ENCODE data around the gene CHN1. TPM values are rescaled to one million over a fixed set of nuclear protein-coding genes. Genes with fewer than 3 reads are reported as not detected.

The CHN1 gene
- polyA plus RNA-seq, 1 of the 3 experiments (the other 2 are of a cell fraction): 31.6 TPM

DNA sequence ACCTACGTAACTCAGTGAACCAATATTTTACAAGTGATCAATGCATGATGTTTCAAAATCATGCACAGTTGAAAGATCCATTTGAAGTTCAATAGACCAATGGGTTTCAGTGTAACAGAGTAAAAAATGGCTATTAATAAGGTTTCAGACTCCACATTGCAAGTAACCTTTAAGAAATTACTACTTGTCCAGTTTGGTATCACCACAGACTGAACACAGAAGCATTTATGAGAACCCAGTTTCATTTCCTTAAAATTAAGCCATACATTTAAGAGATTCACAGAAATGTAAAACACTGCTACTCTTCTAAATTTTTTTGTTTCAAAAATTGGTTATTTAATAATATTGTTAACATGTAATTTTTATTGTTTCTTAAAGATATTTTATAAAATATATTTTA is 142.0 kb downstream of the CHN1 start:
- DNase-seq: no peak
- no peak overlapping the region for H3K4me2 ChIP-seq
- no peaks in the 10 kb centered on the region for H3K9me3 ChIP-seq
- ChIA-PET POLR2A (no interaction called here), CTCF (interaction anchor here (0.8 kb wide), 1 partner anchor 16 kb away, joined by 3 read pairs; no protein-coding TSS in a partner anchor)
- TF ChIP-seq USF2 (IDR thresholded peaks at IDR 0.05; ENCODE audit: borderline replicate concordance, low read depth, low read length) (no peak), SMC3 (IDR thresholded peaks at IDR 0.05; ENCODE audit: low read depth, low read length) (no peak), GABPA (IDR thresholded peaks at IDR 0.05; ENCODE audit: low read depth) (no peak), ZBTB33 (IDR thresholded peaks at IDR 0.05; ENCODE audit: borderline replicate concordance, low read depth) (no peak), YY1 (IDR thresholded peaks at IDR 0.05; ENCODE audit: low read depth) (no peak), RCOR1 (IDR thresholded peaks at IDR 0.05; ENCODE audit: low read length) (no peak), RAD21 (IDR thresholded peaks at IDR 0.05; ENCODE audit: low read length) (no peak), CHD2 (IDR thresholded peaks at IDR 0.05; ENCODE audit: low read length, partially characterized antibody) (no peak), TCF12 (IDR thresholded peaks at IDR 0.05) (no peak), NFIC (IDR thresholded peaks at IDR 0.05; ENCODE audit: borderline replicate concordance) (no peak)
- TF ChIP-seq, protein P1, sequence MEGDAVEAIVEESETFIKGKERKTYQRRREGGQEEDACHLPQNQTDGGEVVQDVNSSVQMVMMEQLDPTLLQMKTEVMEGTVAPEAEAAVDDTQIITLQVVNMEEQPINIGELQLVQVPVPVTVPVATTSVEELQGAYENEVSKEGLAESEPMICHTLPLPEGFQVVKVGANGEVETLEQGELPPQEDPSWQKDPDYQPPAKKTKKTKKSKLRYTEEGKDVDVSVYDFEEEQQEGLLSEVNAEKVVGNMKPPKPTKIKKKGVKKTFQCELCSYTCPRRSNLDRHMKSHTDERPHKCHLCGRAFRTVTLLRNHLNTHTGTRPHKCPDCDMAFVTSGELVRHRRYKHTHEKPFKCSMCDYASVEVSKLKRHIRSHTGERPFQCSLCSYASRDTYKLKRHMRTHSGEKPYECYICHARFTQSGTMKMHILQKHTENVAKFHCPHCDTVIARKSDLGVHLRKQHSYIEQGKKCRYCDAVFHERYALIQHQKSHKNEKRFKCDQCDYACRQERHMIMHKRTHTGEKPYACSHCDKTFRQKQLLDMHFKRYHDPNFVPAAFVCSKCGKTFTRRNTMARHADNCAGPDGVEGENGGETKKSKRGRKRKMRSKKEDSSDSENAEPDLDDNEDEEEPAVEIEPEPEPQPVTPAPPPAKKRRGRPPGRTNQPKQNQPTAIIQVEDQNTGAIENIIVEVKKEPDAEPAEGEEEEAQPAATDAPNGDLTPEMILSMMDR (IDR thresholded peaks at IDR 0.05): no peak
- H3K27ac ChIP-seq (ENCODE audit: low read depth in 2 of 2, low read length in 1 of 2): no peak overlapping the region
- H3K9ac ChIP-seq: no peak overlapping the region
- H3K27me3 ChIP-seq (ENCODE audit: insufficient read depth): no peaks in the 10 kb centered on the region
- no peaks in the 10 kb centered on the region; a peak in 1 of 4 replicates for H3K4me1 ChIP-seq (ENCODE audit: control insufficient read depth in 1 of 2, insufficient read depth in 2 of 2, low read depth in 1 of 2, low read length in 1 of 2)
- no peak overlapping the region for H3K4me3 ChIP-seq (ENCODE audit: low read depth in 2 of 2, low read length in 1 of 2)
- no peaks in the 10 kb centered on the region for H4K20me1 ChIP-seq (ENCODE audit: insufficient read depth)
- WGBS (ENCODE audit: low lambda C conversion rate): 97% methylated on average over 1 of the region's 1 CpG
- H3K36me3 ChIP-seq (replicated peaks in 1 of 2; ENCODE audit: control insufficient read depth in 1 of 2, insufficient read depth in 2 of 2, low read length in 1 of 2): peaks cover 0 to 2% of the 10 kb centered on the region in 2 experiments
- no peaks in the 10 kb centered on the region for H3K9me2 ChIP-seq
- H3F3A ChIP-seq (replicated peaks; ENCODE audit: insufficient read depth): no peaks in the 10 kb centered on the region
- no peaks in the 10 kb centered on the region for H3K79me2 ChIP-seq (ENCODE audit: insufficient read depth)
- H2AFZ ChIP-seq (ENCODE audit: low read depth): no peak overlapping the region

DNA sequence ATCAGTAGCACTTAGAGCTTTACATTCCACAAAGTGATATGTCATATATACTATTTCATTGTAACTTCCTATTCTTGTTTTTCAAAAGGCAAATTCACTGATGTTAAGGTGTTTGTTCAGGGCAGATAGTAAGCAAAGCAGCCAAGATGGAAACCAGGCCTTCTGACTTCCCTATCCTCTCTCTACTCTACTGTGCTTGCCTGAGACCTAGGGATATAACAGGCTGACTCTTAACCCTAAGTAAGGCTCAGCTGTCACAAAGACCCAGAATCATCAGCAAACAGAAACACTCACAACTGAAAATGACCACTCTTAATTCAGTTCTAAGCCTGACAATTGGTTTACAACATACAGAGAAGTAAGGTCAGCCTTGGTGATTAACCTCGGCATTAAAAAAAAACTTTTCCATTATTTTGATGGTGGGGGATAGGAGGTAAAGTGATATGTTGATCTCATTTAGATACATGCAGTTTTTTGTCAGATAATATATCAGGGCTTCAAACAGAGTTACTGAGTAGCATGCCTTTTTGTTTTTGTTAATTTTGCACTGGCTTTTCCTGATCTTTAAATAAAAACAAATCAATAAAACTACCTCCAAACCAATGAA is 145.5 kb downstream of the CHN1 start:
- no peaks in the 10 kb centered on the region for H4K20me1 ChIP-seq (ENCODE audit: insufficient read depth)

More for the DNA sequence above, 145.5 kb downstream of the CHN1 start:
- TF ChIP-seq FOXM1 (IDR thresholded peaks at IDR 0.05; ENCODE audit: low read depth): no peak
- no peak for TF ChIP-seq CHD2 (IDR thresholded peaks at IDR 0.05; ENCODE audit: low read length, partially characterized antibody)
- TF ChIP-seq, protein P1 (IDR thresholded peaks at IDR 0.05): no peak
- no peak for TF ChIP-seq TAF1 (IDR thresholded peaks at IDR 0.05; ENCODE audit: borderline replicate concordance, low read depth, low read length)
- TF ChIP-seq, protein P2, sequence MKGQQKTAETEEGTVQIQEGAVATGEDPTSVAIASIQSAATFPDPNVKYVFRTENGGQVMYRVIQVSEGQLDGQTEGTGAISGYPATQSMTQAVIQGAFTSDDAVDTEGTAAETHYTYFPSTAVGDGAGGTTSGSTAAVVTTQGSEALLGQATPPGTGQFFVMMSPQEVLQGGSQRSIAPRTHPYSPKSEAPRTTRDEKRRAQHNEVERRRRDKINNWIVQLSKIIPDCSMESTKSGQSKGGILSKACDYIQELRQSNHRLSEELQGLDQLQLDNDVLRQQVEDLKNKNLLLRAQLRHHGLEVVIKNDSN (IDR thresholded peaks at IDR 0.05; ENCODE audit: borderline replicate concordance, low read depth): no peak
- no peak for TF ChIP-seq RFX5 (IDR thresholded peaks at IDR 0.05; ENCODE audit: low read length)
- TF ChIP-seq GATA2 (CRISPR knock-in tag; IDR thresholded peaks at IDR 0.05): no peak
- no peak for TF ChIP-seq PBX3 (IDR thresholded peaks at IDR 0.05)
- TF ChIP-seq YY1 (IDR thresholded peaks at IDR 0.05; ENCODE audit: low read depth): no peak
- Histone ChIP-seq H3K9ac (no peak overlapping the region), H3K4me2 (no peak overlapping the region), H3K79me2 (ENCODE audit: insufficient read depth) (no peaks in the 10 kb centered on the region), H3K36me3 (replicated peaks in 1 of 2; ENCODE audit: control insufficient read depth in 1 of 2, insufficient read depth in 2 of 2, low read length in 1 of 2) (peaks cover 0 to 4% of the 10 kb centered on the region in 2 experiments), H3F3A (replicated peaks; ENCODE audit: insufficient read depth) (no peaks in the 10 kb centered on the region), H2AFZ (ENCODE audit: low read depth) (no peak overlapping the region), H3K9me2 (no peaks in the 10 kb centered on the region), H3K27me3 (ENCODE audit: insufficient read depth) (no peaks in the 10 kb centered on the region), H3K4me3 (ENCODE audit: low read depth in 2 of 2, low read length in 1 of 2) (no peak overlapping the region), H3K27ac (ENCODE audit: low read depth in 2 of 2, low read length in 1 of 2) (no peak overlapping the region; a peak in 1 of 4 replicates), H3K4me1 (ENCODE audit: control insufficient read depth in 1 of 2, insufficient read depth in 2 of 2, low read depth in 1 of 2, low read length in 1 of 2) (no peaks in the 10 kb centered on the region; a peak in 1 of 4 replicates), H3K9me3 (no peaks in the 10 kb centered on the region)
- CTCF ChIA-PET: interaction anchor here (0.9 kb wide), 1 partner anchor 69 kb away, joined by 3 read pairs; no protein-coding TSS in a partner anchor
- POLR2A ChIA-PET: no interaction called here
- DNase-seq: no peak
- WGBS (ENCODE audit: low lambda C conversion rate): 94% methylated on average over 1 of the region's 1 CpG
